ENCODE data around the gene VAPB. TPM values are rescaled to one million over a fixed set of nuclear protein-coding genes. Genes with fewer than 3 reads are reported as not detected.

Gene VAPB
- total RNA-seq, 4 donors from 2014 or later, result 20.4 to 28.0 (median 23.6) TPM

- 90% methylated on average over 6 of the region's 6 CpGs for WGBS, 2 donors
- Histone ChIP-seq H3K27ac (no peak overlapping the region), H3K27me3 (no peaks in the 10 kb centered on the region), H3K4me3 (no peak overlapping the region), H3K4me1 (peaks cover 0 to 69% (median 12%) of the 10 kb centered on the region in 4 donors), H3K36me3 (no peaks in the 10 kb centered on the region), H3K9me3 (no peaks in the 10 kb centered on the region)
- no peak for TF ChIP-seq EP300 (IDR thresholded peaks at IDR 0.05)
- DNase-seq (ENCODE audit: low spot score in 2 of 2), result no peak
Observed at GRCh38 chr20:58399926-58400325, 10.9 kb downstream of the VAPB start.

- no peak overlapping the region for H3K27ac ChIP-seq
- no peaks in the 10 kb centered on the region for H3K27me3 ChIP-seq
- no peak overlapping the region for H3K4me3 ChIP-seq
- no peak for DNase-seq (ENCODE audit: low spot score in 2 of 2)
- peaks cover 0 to 71% (median 12%) of the 10 kb centered on the region in 4 donors for H3K4me1 ChIP-seq
- H3K36me3 ChIP-seq, result no peaks in the 10 kb centered on the region
- H3K9me3 ChIP-seq, result no peaks in the 10 kb centered on the region
- WGBS, 2 donors, result 83 to 87% methylated on average over 1 of the region's 1 CpG
- TF ChIP-seq POLR2A (IDR thresholded peaks at IDR 0.05), result no peak
- TF ChIP-seq EP300 (IDR thresholded peaks at IDR 0.05), result no peak
- no peak for TF ChIP-seq CTCF (IDR thresholded peaks at IDR 0.05)
Observed at GRCh38 chr20:58401162-58401561, 12.1 kb downstream of the VAPB start.

- WGBS, 2 donors, result 77 to 79% methylated on average over 5 of the region's 5 CpGs
- Histone ChIP-seq H3K4me3 (no peak overlapping the region), H3K9me3 (no peaks in the 10 kb centered on the region), H3K27me3 (no peaks in the 10 kb centered on the region), H3K36me3 (no peaks in the 10 kb centered on the region), H3K4me1 (peaks cover 0 to 82% (median 16%) of the 10 kb centered on the region in 4 donors), H3K27ac (no peak overlapping the region)
- DNase-seq (ENCODE audit: low spot score in 2 of 2), result no peak
- TF ChIP-seq CTCF (IDR thresholded peaks at IDR 0.05) (no peak), EP300 (IDR thresholded peaks at IDR 0.05) (no peak), POLR2A (IDR thresholded peaks at IDR 0.05) (no peak)
Observed at GRCh38 chr20:58402305-58402704, 13.3 kb downstream of the VAPB start.

GRCh38 chr20:58402827-58403226 lies 13.8 kb downstream of the VAPB start:
- 60 to 77% methylated on average over 5 of the region's 5 CpGs for WGBS, 2 donors
- no peaks in the 10 kb centered on the region for H3K9me3 ChIP-seq
- peaks cover 0 to 82% (median 18%) of the 10 kb centered on the region in 4 donors for H3K4me1 ChIP-seq
- TF ChIP-seq POLR2A (IDR thresholded peaks at IDR 0.05), result no peak
- TF ChIP-seq EP300 (IDR thresholded peaks at IDR 0.05), result no peak
- no peak for TF ChIP-seq CTCF (IDR thresholded peaks at IDR 0.05)
- no peaks in the 10 kb centered on the region for H3K27me3 ChIP-seq
- no peak overlapping the region for H3K4me3 ChIP-seq
- no peaks in the 10 kb centered on the region for H3K36me3 ChIP-seq
- DNase-seq (ENCODE audit: low spot score in 2 of 2), result no peak
- H3K27ac ChIP-seq, result no peak overlapping the region

- 92 to 93% methylated on average over 3 of the region's 3 CpGs for WGBS, 2 donors
- Histone ChIP-seq H3K4me3 (no peak overlapping the region), H3K36me3 (no peaks in the 10 kb centered on the region), H3K27ac (no peak overlapping the region), H3K27me3 (no peaks in the 10 kb centered on the region), H3K9me3 (no peaks in the 10 kb centered on the region), H3K4me1 (peaks cover 0 to 82% (median 20%) of the 10 kb centered on the region in 4 donors)
- no peak for TF ChIP-seq CTCF (IDR thresholded peaks at IDR 0.05)
- TF ChIP-seq EP300 (IDR thresholded peaks at IDR 0.05), result no peak
- no peak for TF ChIP-seq POLR2A (IDR thresholded peaks at IDR 0.05)
- DNase-seq (ENCODE audit: low spot score in 2 of 2), result no peak
Observed at GRCh38 chr20:58403272-58403671, 14.2 kb downstream of the VAPB start.
